Activated CD4-positive, alpha-beta T cell treated with anti-CD3 and anti-CD28 coated beads, Interleukin-2, amount 10 ng/mL, durations not matched to agents 24 days and 14 days (primary cell): ENCODE results near the gene SNCA. TPM values are rescaled to one million over a fixed set of nuclear protein-coding genes. Genes with fewer than 3 reads are reported as not detected.

Experiments
- DNase-seq: peaks from one replicate; pipeline ENCODE4 v3.0.0; 2022
- H3K27ac Mint-ChIP-seq: one replicate; pipeline ENCODE4 v1.8.0; 2022; ENCODE audit warnings: mild to moderate bottlenecking, mixed read lengths
- H3K27me3 Mint-ChIP-seq: one replicate; pipeline ENCODE4 v1.8.0; 2022; ENCODE audit warnings: mixed read lengths
- H3K36me3 Mint-ChIP-seq: one replicate; pipeline ENCODE4 v1.8.0; 2022; ENCODE audit warnings: low read depth, mild to moderate bottlenecking, mixed read lengths
- H3K4me1 Mint-ChIP-seq: one replicate; pipeline ENCODE4 v1.8.0; 2021; ENCODE audit warnings: mixed read lengths
- H3K4me3 Mint-ChIP-seq: one replicate; pipeline ENCODE4 v1.8.0; 2022; ENCODE audit warnings: mild to moderate bottlenecking, moderate library complexity, mixed read lengths
- H3K9me3 Mint-ChIP-seq: one replicate; pipeline ENCODE4 v1.8.0; 2021; ENCODE audit warnings: mixed read lengths
- intact Hi-C: fragments of 100-400 bp; cut with micrococcal nuclease; formaldehyde crosslinking; loops from one replicate; pipeline ENCODE4 v1.15.1; 2023
- total RNA-seq: library from RNA; stranded (reverse); gene quantifications from 2 replicates; pipeline ENCODE4 v1.2.3, GENCODE V29; 2022

SNCA gene
- 0.19 and 0.23 TPM in 2 replicates for total RNA-seq

DNA sequence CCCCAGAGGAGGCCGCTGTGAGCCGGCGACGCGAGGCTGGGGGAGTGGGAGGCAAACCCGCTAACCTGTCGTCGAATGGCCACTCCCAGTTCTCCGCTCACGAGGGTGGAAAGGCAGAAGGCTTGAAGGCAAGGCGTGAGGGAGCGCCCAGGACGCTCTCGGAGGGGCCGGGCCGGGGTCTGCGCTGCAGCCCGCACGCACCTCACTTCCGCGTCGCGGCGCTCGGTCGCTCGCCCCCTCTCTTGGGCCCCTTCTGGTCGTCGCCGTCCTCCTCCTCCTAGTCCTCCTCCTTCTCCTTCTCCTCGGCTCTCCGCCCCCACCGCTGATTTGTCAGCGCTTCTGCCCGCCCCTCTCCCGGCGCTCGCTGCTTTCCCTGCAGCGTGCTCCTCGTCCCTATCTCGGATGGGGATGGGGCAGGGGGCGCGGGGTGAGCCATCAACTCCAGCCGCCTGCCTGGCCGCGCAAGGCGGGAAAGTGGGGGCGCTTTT, at the start of gene SNCA:
TSS of gene SNCA (minus strand) at position 265 of the 488 bp plus-strand sequence. CDS start 1,494 bp downstream, outside the sequence.
- intact Hi-C loops, result loop anchor here (1.0 to 5.0 kb wide), 3 partner anchors 8 to 610 kb away; no protein-coding TSS in a partner anchor
- Mint-ChIP-seq H3K27me3 (peaks cover 70% of the 10 kb centered on the region), H3K27ac (no peak within 1 kb of the TSS)

DNA sequence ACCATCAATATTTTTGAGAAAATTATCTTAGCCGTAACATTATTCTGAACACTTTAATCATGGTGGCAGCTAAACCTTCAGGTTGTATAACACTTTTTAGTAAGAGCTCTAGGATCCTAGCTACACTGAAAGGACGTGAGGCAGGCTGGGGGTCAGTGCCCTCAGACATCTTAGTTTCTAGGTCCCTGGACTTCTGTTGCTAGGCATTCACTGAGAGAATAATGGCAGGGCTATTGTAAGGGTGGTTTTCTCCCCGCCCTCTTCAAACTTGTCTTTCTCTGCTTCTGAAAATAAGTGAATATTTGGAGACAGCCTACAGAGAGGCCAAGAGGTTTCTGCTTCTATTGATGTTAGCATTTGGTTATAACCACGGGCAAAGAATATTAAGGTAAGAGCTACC, 42.3 kb upstream of the SNCA start:
- intact Hi-C loops, result no loop called here
- Mint-ChIP-seq H3K4me1 (peaks cover 4% of the 10 kb centered on the region), H3K36me3 (no peaks in the 10 kb centered on the region), H3K9me3 (no peaks in the 10 kb centered on the region), H3K27me3 (peaks cover 22% of the 10 kb centered on the region), H3K27ac (no peak overlapping the region), H3K4me3 (no peak overlapping the region)
- DNase-seq, result no peak

More for the DNA sequence above, at the start of gene SNCA:
- no peaks in the 10 kb centered on the region for H3K9me3 Mint-ChIP-seq
- H3K4me1 Mint-ChIP-seq, result peaks cover 22% of the 10 kb centered on the region
- H3K4me3 Mint-ChIP-seq, result peak within 1 kb of the TSS; percentile 83
- peak; percentile 77 for DNase-seq
- no peaks in the 10 kb centered on the region for H3K36me3 Mint-ChIP-seq

DNA sequence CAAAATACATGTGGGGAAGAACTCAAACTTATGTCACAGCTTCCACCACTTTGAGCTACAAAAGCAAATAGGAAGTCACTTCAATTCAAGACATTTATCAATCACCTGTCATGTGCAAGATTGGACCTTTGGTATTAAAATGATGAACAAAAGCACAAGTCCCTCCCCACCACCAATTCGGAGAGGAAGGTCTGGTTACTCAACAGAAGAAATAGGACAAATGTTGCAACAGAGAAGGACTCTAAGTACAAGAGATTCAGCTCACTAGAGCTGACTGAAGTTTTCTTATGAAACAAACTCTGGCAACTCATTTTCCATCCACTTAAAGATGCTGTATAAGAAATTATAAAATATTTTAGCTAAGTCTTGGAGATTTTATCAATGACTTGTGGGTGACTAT, 41.6 kb upstream of the SNCA start:
- no peak for DNase-seq
- no peaks in the 10 kb centered on the region for H3K9me3 Mint-ChIP-seq
- no peak overlapping the region for H3K27ac Mint-ChIP-seq
- H3K4me1 Mint-ChIP-seq, result peaks cover 4% of the 10 kb centered on the region
- H3K27me3 Mint-ChIP-seq, result peaks cover 22% of the 10 kb centered on the region
- H3K36me3 Mint-ChIP-seq, result no peaks in the 10 kb centered on the region
- H3K4me3 Mint-ChIP-seq, result no peak overlapping the region
- intact Hi-C loops, result no loop called here

DNA sequence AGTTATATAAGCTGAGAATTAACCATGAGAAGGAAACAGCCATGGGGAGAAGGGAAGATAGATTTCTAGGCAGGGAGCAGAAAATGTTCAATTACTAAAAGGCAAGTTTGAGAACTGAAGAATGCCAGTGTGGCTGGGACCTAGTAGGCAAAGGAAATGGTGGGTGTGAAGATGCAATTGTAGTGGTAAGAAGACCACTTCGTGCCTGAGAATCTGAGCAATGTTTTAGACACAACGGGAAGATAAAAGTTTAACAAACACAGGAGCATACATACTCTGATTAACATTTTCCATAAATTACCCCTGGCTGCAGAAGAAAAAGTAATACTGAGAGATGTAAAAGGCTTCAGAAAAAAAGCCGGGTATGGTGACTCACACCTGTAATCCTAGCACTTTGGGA, 39.6 kb upstream of the SNCA start:
- H3K4me1 Mint-ChIP-seq, result peaks cover 4% of the 10 kb centered on the region
- DNase-seq, result no peak
- H3K4me3 Mint-ChIP-seq, result no peak overlapping the region
- intact Hi-C loops, result no loop called here
- H3K9me3 Mint-ChIP-seq, result no peaks in the 10 kb centered on the region
- no peaks in the 10 kb centered on the region for H3K36me3 Mint-ChIP-seq
- H3K27me3 Mint-ChIP-seq, result peaks cover 13% of the 10 kb centered on the region
- no peak overlapping the region for H3K27ac Mint-ChIP-seq

DNA sequence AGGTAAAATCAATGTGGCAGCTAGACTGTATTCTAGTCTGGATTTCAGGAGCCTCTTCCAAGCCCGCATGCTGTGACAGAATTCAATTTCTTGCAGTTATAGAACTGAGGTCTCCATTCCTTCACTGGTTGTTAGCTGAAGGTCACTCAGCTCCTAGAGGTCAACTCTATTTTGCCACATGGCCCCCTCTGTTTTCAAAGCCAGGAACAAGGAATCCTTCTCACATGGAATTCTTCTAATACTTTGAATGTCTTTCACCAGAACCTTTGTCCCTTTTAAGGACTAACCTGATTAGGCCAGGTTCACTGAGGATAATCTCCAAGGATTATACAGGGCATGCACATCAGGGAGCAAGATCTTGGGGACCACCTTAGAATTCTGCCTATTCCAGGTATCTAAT, 34.2 kb upstream of the SNCA start:
- Mint-ChIP-seq H3K27ac (no peak overlapping the region), H3K9me3 (no peaks in the 10 kb centered on the region), H3K36me3 (no peaks in the 10 kb centered on the region), H3K27me3 (peaks cover 16% of the 10 kb centered on the region), H3K4me3 (no peak overlapping the region), H3K4me1 (peaks cover under 1% of the 10 kb centered on the region)
- intact Hi-C loops, result no loop called here
- no peak for DNase-seq

DNA sequence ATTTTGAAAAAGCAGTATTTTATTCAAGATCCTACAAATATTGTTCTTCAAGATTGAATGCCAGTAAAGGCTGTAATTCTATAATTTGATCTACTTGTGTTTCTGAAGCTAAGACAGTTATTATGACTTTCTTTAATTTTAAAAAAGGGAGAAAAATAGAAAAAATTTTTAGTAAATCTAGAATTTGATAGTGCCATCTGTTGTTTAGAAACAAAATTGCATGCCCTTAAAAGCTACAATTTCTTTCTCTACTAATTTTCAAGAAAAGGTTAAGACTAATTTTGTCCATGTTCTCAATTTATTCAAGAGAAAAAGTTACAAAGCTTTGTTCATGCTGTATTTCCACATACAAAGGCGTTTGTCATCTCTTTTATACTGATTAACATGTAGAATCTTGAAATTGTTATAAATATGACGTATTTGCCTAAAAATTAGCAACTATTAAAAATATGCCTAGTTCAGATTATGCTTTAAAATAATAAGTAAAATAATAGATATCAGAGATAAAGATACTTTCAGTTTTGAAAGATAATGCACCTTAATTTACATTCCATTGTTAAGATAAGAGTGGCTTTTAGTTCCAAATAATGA, 32.1 kb upstream of the SNCA start:
- Mint-ChIP-seq H3K4me1 (no peaks in the 10 kb centered on the region), H3K4me3 (no peak overlapping the region), H3K36me3 (no peaks in the 10 kb centered on the region), H3K27ac (no peak overlapping the region), H3K9me3 (no peaks in the 10 kb centered on the region), H3K27me3 (peaks cover 14% of the 10 kb centered on the region)
- intact Hi-C loops, result no loop called here
- no peak for DNase-seq

DNA sequence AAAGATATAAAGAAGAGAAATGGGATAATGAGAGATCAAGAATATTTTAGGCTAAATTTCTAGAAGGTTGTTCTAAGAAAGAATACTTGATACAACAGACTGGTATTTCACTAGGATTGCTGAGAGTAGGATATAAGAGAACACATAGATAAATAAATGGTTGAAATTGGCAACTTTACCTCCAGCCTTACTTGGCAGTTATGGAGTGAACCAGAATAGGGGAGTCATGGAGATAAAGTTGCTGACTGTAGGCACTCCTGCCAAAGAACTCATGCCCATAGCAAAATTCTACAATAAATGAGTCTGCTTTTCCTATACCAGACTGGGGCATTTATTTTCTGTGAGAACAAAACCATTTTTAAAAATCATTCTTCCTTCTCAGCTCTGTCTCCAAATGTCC, 31.3 kb upstream of the SNCA start:
- no peak overlapping the region for H3K4me3 Mint-ChIP-seq
- H3K27ac Mint-ChIP-seq, result no peak overlapping the region
- H3K4me1 Mint-ChIP-seq, result no peaks in the 10 kb centered on the region
- no peaks in the 10 kb centered on the region for H3K36me3 Mint-ChIP-seq
- intact Hi-C loops, result no loop called here
- no peaks in the 10 kb centered on the region for H3K9me3 Mint-ChIP-seq
- DNase-seq, result no peak
- H3K27me3 Mint-ChIP-seq, result peaks cover 16% of the 10 kb centered on the region

DNA sequence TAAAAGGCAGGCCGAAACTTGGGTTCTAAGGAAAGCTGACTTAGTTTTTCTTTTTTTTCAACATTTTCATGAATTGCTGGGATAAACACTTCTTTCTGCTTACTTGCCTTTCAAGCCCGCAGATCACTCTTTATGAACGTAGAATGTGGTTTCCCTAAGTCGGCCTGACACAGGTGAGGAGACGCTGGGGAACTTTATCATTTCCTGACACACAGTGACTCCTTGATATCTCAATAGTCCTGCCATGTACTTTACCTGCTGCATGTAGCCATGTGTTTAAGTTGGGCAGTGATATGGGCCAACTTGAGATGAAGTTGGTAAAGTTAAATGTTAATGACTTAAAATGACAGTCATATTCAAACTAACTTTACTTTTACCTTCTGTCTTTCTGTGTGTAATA, 26.6 kb upstream of the SNCA start:
- DNase-seq, result no peak
- no peak overlapping the region for H3K4me3 Mint-ChIP-seq
- peaks cover 25% of the 10 kb centered on the region for H3K27me3 Mint-ChIP-seq
- H3K27ac Mint-ChIP-seq, result no peak overlapping the region
- intact Hi-C loops, result no loop called here
- no peaks in the 10 kb centered on the region for H3K4me1 Mint-ChIP-seq
- H3K36me3 Mint-ChIP-seq, result no peaks in the 10 kb centered on the region
- no peaks in the 10 kb centered on the region for H3K9me3 Mint-ChIP-seq

DNA sequence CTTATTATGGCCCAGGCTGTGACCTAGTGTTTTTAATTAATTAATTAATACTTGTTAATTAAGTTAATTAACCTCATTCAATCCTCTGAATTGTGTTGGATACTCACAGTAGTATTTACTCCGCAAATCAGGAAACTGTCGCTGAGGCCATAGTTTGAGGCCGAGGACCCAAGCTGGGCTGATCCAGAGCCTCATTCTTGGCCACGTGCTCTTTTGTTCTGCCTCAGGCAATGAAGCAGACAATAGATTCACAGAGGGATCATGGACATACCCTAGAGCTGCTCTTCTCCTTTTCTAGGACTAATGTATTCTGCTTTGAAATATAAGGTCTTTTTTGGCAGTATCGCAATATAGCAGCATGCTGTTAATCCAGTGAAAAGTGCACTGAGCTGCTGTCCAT, 24.0 kb upstream of the SNCA start:
- no peaks in the 10 kb centered on the region for H3K9me3 Mint-ChIP-seq
- no peak for DNase-seq
- H3K4me1 Mint-ChIP-seq, result no peaks in the 10 kb centered on the region
- H3K27ac Mint-ChIP-seq, result no peak overlapping the region
- intact Hi-C loops, result no loop called here
- H3K4me3 Mint-ChIP-seq, result no peak overlapping the region
- no peaks in the 10 kb centered on the region for H3K36me3 Mint-ChIP-seq
- H3K27me3 Mint-ChIP-seq, result peaks cover 20% of the 10 kb centered on the region

DNA sequence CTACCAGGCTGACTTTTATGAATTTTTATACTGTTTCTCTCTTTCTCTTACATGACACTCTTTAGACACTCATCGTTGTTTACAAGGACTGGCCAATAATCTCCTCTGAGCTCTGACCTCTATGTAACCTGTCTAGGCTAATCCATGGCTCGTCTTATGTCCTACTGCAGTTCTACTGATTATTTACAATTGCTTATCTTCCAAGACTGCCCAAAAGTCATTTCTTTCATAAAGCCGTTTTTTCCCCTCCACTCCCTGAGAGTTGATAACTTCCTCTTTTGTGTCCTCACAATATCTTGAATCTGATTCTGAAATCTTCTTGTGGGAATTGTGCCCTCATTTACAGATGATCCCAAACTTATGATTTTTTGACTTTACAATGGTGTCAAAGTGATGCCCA, 18.3 kb upstream of the SNCA start:
- intact Hi-C loops, result no loop called here
- Mint-ChIP-seq H3K4me1 (no peaks in the 10 kb centered on the region), H3K27ac (no peak overlapping the region), H3K4me3 (no peak overlapping the region), H3K36me3 (no peaks in the 10 kb centered on the region), H3K9me3 (peaks cover 1% of the 10 kb centered on the region), H3K27me3 (peaks cover 9% of the 10 kb centered on the region)
- DNase-seq, result no peak

DNA sequence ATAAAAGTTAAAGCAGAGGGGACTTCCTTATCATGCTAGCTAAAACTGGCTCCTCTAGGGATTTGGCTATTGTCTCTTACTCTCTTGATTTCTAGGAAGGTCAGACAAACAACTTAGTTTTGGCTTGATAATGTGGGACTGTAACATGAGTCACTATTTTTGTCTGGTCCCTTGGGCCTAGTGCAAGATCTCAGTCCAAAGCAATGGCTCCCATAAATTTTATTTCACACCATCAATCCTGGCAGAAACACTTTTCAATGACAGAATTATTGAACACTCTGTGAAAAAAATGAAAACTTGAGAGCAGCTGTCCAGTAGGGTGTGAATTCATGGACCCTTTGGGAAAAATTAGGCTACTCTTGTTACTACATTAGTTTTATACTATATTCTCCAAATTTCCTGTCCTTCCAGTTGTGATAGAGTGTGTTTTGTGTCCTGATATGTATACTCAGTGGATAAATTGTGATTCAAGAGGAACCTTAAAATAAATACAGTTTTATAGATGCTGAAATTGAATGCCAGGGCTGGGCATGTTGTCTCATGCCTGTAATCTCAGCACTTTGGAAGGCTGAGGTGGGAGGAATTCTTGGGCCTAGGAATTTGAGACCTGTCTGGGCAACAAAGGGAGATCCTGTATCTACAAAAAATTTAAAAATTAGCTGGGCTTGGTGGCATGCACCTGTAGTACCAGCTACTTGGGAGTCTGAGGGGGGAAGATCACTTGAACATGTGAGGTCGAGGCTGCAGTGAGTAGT, 10.8 kb upstream of the SNCA start:
- no peak overlapping the region for H3K27ac Mint-ChIP-seq
- peaks cover 13% of the 10 kb centered on the region for H3K27me3 Mint-ChIP-seq
- no peak overlapping the region for H3K4me3 Mint-ChIP-seq
- no peak for DNase-seq
- no peaks in the 10 kb centered on the region for H3K36me3 Mint-ChIP-seq
- no peaks in the 10 kb centered on the region for H3K4me1 Mint-ChIP-seq
- peaks cover 4% of the 10 kb centered on the region for H3K9me3 Mint-ChIP-seq
- intact Hi-C loops, result no loop called here

DNA sequence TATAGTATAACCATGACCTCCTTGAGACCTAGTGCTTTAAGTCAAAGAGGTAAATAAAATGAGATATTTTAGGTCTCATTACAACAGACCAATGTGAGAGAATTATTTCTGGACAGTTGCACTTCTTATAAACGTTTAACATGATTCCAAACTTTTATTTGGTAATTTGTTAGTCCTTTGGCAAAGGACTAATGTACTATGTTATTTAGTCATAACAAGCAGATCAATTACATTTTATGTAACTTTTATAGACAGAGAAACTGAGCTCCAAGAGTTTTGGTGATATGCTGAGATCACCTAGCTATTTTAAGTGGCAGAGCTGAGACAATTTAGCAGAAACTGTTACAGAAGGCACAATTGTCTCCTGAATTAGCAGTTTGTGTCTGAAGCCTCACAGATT, 2.6 kb upstream of the SNCA start:
- intact Hi-C loops, result loop anchor here (5.0 kb wide), 2 partner anchors 58 to 612 kb away; no protein-coding TSS in a partner anchor
- Mint-ChIP-seq H3K4me1 (peaks cover 22% of the 10 kb centered on the region), H3K27me3 (peaks cover 67% of the 10 kb centered on the region), H3K9me3 (no peaks in the 10 kb centered on the region), H3K4me3 (no peak overlapping the region), H3K27ac (no peak overlapping the region), H3K36me3 (no peaks in the 10 kb centered on the region)
- DNase-seq, result no peak

DNA sequence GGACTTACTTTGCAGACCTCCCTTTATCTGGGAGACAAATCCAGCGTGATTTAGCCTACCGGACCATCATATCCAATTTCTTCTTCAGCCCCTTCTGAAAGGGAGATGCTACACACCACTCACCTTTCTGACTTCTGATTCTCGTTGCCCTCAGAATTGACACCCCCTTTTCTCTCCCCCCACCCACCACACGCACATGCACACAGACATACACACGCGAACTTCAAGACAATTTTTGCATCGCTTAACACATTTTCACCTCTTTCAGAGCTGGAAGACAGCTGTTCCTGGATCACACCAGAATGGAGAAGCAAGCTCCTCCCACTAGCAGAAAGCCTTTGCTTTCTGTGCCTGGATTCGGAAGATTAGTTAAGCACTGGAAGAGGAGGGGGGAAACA, 1.0 kb upstream of the SNCA start:
- H3K4me1 Mint-ChIP-seq, result peaks cover 22% of the 10 kb centered on the region
- no peaks in the 10 kb centered on the region for H3K9me3 Mint-ChIP-seq
- intact Hi-C loops, result loop anchor here (1.0 to 5.0 kb wide), 4 partner anchors 9 to 611 kb away; no protein-coding TSS in a partner anchor
- peaks cover 72% of the 10 kb centered on the region for H3K27me3 Mint-ChIP-seq
- H3K4me3 Mint-ChIP-seq, result peak overlapping the region; percentile 83
- H3K36me3 Mint-ChIP-seq, result no peaks in the 10 kb centered on the region
- H3K27ac Mint-ChIP-seq, result no peak overlapping the region
- DNase-seq, result no peak

DNA sequence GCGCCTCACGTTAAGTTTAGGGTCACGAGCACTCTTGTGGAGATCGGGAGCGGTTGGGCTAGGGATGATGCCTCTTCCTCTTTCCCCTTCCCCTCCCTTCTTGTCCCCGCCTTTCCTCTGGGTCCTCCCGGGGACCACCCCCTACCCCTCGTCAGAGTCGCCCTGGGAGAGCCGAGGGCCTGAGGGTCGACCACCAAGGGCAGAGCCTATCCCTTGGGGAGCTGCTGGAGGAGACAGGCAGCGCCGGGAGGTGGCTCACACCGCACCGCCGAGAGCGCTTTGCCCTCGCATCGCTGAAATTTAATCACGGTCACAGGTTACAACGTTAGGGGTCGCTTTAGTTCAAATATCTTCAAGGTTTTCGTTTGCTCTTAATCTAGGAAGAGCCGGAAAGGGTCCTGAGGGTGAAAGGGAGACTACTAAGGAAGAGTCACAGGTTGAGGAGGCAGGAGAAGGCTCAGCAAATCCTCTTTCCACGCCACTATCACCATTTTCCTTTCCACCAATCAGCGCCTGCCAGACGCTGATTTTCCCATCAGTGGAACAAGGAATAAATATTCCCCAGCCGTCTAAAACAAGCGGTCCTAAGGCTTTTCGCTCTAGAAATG, 528 bp upstream of the SNCA start:
- H3K36me3 Mint-ChIP-seq, result no peaks in the 10 kb centered on the region
- H3K27ac Mint-ChIP-seq, result no peak overlapping the region

More for the DNA sequence above, 528 bp upstream of the SNCA start:
- peaks cover 71% of the 10 kb centered on the region for H3K27me3 Mint-ChIP-seq
- peak; percentile 71 for DNase-seq
- no peaks in the 10 kb centered on the region for H3K9me3 Mint-ChIP-seq
- H3K4me3 Mint-ChIP-seq, result peak overlapping the region; percentile 83
- H3K4me1 Mint-ChIP-seq, result peaks cover 22% of the 10 kb centered on the region
- intact Hi-C loops, result loop anchor here (1.0 to 5.0 kb wide), 3 partner anchors 8 to 610 kb away; no protein-coding TSS in a partner anchor
